ENCODE results near the gene RASGRP1.

DNA sequence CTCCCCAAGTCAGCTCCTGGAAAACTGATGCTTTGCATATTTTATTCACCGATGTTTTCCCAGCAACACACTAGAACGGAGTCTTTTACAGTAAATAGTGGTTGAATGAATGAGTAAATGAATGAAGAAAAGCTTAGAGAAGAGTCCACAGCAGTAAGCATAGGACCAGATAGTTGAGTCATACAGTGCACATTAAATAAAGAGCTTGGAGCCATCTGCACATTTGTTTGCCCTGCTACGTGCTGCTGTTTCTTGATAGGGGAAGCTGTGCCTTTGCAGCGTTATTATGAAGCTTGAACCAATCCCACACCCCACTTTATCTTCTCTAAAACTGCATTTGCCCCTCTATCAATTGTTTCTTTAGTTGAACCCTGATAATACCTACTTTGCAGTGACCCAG lies 109.5 kb downstream of the RASGRP1 start:
- TF ChIP-seq, protein P1, sequence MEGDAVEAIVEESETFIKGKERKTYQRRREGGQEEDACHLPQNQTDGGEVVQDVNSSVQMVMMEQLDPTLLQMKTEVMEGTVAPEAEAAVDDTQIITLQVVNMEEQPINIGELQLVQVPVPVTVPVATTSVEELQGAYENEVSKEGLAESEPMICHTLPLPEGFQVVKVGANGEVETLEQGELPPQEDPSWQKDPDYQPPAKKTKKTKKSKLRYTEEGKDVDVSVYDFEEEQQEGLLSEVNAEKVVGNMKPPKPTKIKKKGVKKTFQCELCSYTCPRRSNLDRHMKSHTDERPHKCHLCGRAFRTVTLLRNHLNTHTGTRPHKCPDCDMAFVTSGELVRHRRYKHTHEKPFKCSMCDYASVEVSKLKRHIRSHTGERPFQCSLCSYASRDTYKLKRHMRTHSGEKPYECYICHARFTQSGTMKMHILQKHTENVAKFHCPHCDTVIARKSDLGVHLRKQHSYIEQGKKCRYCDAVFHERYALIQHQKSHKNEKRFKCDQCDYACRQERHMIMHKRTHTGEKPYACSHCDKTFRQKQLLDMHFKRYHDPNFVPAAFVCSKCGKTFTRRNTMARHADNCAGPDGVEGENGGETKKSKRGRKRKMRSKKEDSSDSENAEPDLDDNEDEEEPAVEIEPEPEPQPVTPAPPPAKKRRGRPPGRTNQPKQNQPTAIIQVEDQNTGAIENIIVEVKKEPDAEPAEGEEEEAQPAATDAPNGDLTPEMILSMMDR (IDR thresholded peaks at IDR 0.05) = no peak
- no peak for TF ChIP-seq ZFX (IDR thresholded peaks at IDR 0.05; ENCODE audit: borderline replicate concordance)

All from 22Rv1 (cell line).